Measurements from ENCODE around the gene GBP5.
"Not testable (repeated sequence)": the region's sequence is repeated elsewhere in the genome, so short reads cannot be mapped to it uniquely, and the experiment has no call there.

The GBP5 gene

GRCh38 chr1:89284078-89284763 lies 11.6 kb upstream of the GBP5 start:
- DNase-seq (ENCODE audit: low spot score) = not testable (repeated sequence)

- no peak for DNase-seq (ENCODE audit: low spot score)
Observed at GRCh38 chr1:89280766-89281165, 8.1 kb upstream of the GBP5 start.

GRCh38 chr1:89279011-89279466 lies 6.4 kb upstream of the GBP5 start:
- DNase-seq (ENCODE audit: low spot score) = no peak

- no peak for DNase-seq (ENCODE audit: low spot score)
Observed at GRCh38 chr1:89277725-89278124, 5.1 kb upstream of the GBP5 start.

- DNase-seq (ENCODE audit: low spot score) = no peak
Observed at GRCh38 chr1:89276690-89277089, 4.0 kb upstream of the GBP5 start.

- peak; percentile 67 for DNase-seq (ENCODE audit: low spot score)
Observed at GRCh38 chr1:89274411-89274857, 1.8 kb upstream of the GBP5 start.

- DNase-seq (ENCODE audit: low spot score) = no peak
Observed at GRCh38 chr1:89273324-89273778, 691 bp upstream of the GBP5 start.

- no peak for DNase-seq (ENCODE audit: low spot score)
Observed at GRCh38 chr1:89271341-89272015, 1.2 kb downstream of the GBP5 start.

GRCh38 chr1:89270423-89270822 lies 2.2 kb downstream of the GBP5 start:
- no peak for DNase-seq (ENCODE audit: low spot score)

GRCh38 chr1:89269277-89269676 lies 3.4 kb downstream of the GBP5 start:
- no peak for DNase-seq (ENCODE audit: low spot score)

GRCh38 chr1:89262643-89263042 lies 10.0 kb downstream of the GBP5 start:
- DNase-seq (ENCODE audit: low spot score) = no peak

GRCh38 chr1:89261926-89262515 lies 10.6 kb downstream of the GBP5 start:
- no peak for DNase-seq (ENCODE audit: low spot score)

- no peak for DNase-seq (ENCODE audit: low spot score)
Observed at GRCh38 chr1:89260566-89261255, 11.9 kb downstream of the GBP5 start.

- no peak for DNase-seq (ENCODE audit: low spot score)
Observed at GRCh38 chr1:89260042-89260441, 12.6 kb downstream of the GBP5 start.

- DNase-seq (ENCODE audit: low spot score) = no peak
Observed at GRCh38 chr1:89259283-89259971, 13.2 kb downstream of the GBP5 start.

GRCh38 chr1:89257041-89257440 lies 15.6 kb downstream of the GBP5 start:
- DNase-seq (ENCODE audit: low spot score) = no peak

- DNase-seq (ENCODE audit: low spot score) = not testable (repeated sequence)
Observed at GRCh38 chr1:89255581-89255980, 17.1 kb downstream of the GBP5 start.

- DNase-seq (ENCODE audit: low spot score) = no peak
Observed at GRCh38 chr1:89254658-89255287, 17.9 kb downstream of the GBP5 start.

GRCh38 chr1:89243046-89243445 lies 29.6 kb downstream of the GBP5 start:
- DNase-seq (ENCODE audit: low spot score) = no peak

Measured in activated CD4-positive, alpha-beta T cell treated with anti-CD3 and anti-CD28 coated beads, Interleukin-2, Interleukin-4, amounts not matched to agents 100 ng/mL and 50 ng/mL, durations not matched to agents 16 hours and 8 hours (primary cell).